Activated T-helper 1 cell treated with anti-CD3 and anti-CD28 coated beads, Interleukin-2, amount 50 U/mL, for 16 hours (primary cell): ENCODE measurements around the gene VAMP4.
A peak's percentile ranks its signal among the peaks of the same experiment; 100 is the strongest.
"Not testable (repeated sequence)": the region's sequence is repeated elsewhere in the genome, so short reads cannot be mapped to it uniquely, and the experiment has no call there.

ENCODE experiments used
- DNase-seq, 2 donors: peaks; one replicate each; pipeline ENCODE4 v3.0.0-alpha.2; 2020; ENCODE audit warnings: low read depth in 1 of 2, low spot score in 1 of 2

Gene VAMP4

DNA sequence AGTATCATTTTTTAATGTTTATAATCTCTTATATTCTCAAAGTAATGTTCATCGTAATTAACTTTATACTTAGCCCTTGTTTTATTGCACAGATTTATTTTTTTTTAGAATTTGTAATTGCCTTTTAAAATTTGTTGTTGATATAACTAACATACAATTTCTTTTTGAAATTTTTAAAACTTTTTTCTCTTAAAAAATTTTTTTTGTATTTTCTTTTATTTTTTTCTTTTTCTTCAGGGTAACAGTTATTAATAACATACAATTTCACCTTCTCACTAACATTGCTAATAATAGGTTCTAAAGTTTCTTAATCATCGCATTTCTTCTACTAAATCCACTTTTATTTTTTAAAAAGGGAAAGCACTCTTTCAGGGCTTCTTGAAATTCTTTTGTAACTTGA is 11.3 kb upstream of the VAMP4 start:
- DNase-seq = no peak

DNA sequence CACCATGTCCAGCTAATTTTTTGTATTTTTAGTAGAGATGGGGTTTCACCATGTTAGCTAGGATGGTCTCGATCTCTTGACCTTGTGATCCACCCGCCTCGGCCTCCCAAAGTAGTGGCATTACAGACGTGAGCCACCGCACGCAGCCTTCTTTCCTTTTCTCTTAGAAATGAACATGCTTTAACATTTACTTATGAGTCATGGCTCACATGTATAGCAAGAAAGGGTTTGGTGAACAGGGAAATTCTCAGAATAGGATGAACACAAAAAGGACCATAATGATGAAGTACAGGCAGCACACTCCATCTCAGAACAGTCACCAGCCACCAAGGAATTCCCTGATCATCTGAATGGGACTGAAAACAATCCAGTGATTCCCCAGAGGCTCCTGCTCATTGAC is 9.4 kb upstream of the VAMP4 start:
- no peak for DNase-seq

DNA sequence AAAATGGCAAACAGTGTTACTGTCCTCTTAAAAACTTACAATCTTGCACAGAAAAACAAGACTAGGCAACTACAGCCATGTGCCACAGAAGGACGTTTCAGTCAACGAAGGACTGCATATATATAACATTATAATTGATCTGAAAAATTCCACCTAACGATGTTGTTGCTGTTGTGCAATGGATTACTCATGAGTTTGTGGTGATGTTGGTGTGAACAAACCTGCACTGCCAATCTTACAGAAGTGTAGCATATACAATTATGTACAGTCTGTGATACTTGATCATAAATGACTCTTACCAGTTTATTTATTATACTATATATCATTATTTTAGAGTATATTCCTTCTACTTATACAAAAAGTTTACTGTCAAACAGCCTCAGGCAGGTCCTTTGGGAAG is 6.8 kb upstream of the VAMP4 start:
- DNase-seq = no peak

DNA sequence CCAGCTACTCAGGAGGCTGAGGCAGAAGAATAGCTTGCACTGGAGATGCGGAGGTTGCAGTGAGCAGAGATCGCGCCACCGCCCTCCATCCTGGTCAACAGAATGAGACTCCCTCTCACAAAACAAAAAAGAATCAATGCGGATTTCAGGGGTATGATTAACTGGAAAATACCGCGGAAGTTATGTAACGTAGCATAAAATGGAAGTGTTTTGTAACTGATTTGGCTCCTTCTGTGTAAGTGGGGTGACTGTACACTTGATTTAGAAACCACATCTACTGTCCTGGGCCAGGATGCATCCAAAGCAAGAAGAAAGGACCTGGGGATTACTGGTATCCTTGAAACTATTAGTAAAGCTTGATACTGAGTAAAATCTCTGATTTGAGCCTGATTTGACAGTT is 3.1 kb upstream of the VAMP4 start:
- no peak for DNase-seq

DNA sequence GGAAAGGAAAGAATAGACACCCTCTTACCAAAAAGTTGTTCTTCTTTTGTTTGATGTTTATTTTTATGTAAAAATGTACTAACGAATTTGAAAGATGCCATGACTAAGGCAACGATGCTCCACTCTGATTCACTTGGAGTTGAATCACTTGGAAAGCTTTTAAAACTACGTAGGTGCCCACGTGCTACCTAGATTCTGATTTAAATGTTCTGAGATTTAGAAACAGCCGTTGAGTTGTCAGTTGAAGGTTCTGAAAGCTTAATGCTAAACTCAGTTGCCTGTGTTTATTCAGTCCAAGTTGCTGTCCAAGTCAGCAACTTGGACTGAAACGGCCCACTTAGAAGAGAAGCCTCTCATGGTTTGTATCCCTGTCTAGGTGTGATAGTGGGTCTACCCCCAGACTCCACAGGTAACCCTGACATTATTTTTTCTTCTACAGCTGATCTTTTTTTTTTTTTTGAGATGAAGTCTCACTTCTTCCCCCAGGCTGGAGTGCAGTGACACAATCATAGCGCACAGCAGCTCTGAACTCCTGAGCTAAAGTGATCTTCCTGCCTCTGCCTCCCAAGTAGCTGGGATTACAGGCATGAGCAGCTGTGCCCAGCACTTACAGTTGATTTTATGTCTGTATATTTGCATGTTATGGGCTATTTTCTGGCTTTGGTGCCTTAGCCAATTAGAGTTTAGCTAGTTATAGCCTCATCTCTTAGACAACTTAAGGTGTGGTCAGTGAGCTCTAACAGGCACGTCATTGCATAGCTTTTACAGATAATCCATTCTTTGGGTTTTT is 1.4 kb upstream of the VAMP4 start:
- no peak for DNase-seq

DNA sequence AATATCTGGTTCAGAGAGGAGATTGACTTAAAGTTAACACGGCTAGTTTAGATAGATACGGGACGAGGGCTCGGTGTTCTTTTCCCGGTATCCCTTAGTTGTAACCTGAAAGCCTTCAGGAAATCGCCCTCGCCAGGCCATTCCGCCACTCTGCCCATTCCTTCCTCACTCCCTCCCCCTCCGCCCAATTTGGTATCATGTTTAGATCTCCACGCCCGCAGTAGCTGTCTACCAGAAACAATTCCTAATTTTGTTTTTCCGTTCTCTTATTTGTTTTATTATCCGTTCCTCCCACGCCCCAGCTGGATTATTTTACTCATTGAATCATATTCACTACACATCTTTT is 685 bp upstream of the VAMP4 start:
- peak in 1 of 2 donors; percentile 6 for DNase-seq

DNA sequence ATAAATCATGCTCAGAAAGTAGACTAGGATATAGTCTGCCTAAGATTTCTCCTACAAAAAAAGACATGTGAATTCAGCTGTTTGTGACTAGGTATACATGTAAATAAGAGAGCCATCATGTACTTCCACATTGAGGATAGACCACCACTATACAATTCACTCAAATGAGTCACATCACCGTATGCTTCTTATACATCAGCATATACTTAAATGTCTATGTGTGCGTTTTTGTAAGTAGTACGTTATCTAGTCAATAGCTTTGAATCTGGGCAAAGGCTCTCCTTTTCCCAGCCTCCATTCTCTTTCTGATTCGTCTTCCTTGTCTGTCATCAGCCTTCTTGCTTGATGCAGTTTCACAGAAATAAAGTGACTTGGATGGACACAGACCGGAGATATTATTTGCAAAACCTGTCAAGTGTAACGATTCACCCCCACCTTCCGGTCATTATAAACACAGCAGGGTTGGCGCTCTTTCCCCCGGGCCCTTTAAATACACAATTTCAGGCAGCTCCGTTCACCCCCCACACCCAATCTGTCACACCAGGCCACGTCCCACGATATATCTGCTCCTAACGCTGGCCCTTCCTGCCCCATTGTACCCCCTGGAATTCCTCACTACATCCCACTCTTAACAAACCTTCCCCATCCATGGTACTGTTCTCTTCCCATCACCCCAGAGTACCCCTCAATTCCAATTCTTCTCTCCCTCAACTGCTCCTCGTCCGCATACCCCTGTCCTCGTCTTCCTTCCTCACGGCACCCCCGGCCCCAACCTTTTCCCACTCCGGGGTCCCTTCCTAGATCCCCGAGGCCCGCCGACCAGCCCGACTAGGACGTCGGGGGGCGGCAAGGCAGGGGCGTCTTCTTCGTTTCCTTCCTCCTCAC is 636 bp downstream of the VAMP4 start:
- DNase-seq = peak in 1 of 2 donors; percentile 9

DNA sequence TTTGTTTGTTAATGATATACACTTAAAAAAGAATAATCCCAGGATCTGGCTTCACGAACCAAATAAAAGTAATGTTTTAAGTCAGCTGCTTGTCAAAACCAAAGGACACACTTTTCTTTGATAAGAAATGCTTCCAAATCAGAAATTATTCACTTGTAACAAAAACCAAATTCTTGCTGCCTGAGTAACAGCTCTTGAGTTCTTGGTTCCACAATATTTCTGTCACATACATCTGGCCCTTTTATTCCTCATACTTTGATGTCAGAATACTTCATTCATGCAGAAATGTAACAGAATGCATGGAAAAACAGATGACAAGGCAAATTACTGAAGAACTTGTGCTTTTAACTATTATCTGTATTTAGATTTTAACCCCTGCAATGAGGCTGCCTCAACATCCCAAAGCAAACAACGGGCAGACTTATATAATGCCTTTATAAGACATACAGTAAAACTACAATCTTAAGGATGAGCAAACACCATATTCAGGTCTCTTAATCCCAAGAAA is 1.5 kb downstream of the VAMP4 start:
- DNase-seq = no peak

DNA sequence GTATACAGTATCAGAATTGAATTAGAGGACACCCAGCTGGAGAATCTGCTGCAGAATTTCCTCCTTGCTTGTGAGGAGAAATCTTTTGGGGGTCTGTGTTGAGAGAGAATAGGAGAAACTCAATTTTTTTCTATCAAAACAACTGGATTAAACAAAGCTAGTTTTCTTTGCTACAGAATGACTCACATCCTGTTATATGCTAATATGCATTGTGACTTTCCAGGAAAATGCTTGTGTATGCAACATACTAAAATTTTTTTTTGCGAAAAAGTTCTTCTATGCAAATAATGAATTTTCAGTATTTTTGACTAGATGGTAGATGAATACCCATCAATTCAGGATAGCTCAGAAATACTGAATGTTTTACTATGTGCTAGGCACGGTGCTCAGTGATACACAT is 2.2 kb downstream of the VAMP4 start:
- DNase-seq = no peak

DNA sequence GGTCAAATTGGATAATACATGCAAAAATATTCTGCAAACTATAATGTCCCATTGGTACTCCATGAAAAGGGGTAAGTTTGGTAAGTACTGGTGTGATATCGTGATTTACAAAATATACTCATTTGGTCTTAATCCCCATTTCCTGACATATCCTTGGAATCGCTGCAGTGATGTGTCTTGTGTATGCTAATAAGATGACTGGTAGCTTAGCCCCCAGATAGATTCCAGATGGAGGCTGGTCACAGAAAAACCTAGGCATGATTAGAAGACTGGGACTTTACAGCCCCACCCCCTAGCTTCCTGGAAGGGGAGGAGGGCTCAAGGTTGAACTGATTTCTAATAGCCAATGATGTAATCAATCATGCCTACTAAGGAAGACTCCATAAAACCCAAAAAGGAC is 3.0 kb downstream of the VAMP4 start:
- DNase-seq = no peak

DNA sequence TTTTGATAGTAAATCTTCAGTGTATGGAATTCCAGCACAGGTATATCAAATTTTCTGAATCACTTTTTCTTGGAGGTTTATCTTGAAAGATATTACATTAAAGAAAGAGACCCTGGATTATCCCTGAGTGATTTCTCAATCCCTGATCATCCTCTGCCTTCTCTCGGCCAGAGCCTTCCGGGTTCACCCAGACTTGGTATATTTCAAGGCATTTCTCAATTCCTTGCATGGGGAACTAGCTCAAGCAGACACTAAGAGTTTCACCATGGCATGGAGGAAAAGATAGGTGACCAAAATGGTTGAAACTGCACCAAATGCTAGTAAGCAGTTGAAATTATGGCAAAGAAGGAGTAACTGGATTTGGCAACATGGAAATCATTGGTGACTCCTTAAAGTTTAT is 5.7 kb downstream of the VAMP4 start:
- DNase-seq = no peak

DNA sequence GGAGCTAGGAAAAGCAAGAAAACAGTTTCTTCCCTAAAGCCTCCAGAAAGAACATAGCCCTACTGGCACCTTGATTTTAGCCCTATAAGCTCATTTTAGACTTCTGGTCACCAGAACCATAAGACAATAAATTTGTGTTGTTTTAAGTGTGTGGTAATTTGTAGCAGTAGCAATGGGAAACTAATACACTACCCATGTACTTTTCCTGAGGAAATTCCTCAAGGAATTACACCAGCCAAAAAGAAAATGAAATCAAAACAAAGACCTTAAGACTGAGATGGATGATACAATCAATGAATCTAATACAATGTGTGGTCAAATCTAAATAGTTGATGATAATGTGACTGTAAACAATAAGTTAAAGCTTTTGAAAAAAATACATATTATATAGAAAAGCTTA is 11.8 kb downstream of the VAMP4 start:
- no peak for DNase-seq

DNA sequence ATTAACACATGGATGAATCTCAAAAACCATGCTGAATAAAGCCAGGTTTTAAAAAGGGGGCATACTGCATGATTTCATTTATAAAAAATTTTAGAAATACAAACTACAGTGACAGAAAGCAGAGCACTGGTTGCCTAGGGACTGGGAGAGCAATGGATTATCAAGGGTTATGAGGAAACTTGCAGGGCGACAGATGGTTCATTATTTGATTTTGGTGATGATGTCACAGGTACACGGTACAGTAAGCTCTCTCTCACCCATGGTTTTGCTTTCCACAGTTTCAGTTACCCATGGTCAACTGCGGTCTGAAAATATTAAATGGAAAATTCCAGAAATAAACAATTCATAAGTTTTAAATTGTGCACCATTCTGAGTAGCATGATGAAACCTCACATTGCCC is 14.1 kb downstream of the VAMP4 start:
- DNase-seq = no peak

DNA sequence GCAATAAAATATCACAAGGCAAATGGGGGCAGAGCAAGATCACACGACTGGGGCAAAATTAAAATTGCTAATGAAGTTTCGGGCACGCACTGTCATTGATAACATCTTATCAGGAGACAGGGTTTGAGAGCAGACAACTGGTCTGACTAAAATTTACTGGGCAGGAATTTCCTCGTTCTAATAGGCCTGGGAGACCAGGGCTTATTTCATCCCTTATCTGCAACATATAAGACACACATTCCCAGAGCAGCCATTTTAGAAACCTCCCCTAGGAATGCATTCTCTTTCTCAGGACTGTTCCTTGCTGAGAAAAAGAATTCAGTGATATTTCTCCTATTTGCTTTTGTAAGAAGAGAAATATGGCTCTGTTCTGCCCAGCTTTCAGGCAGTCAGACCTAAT is 18.7 kb downstream of the VAMP4 start:
- not testable (repeated sequence) for DNase-seq

DNA sequence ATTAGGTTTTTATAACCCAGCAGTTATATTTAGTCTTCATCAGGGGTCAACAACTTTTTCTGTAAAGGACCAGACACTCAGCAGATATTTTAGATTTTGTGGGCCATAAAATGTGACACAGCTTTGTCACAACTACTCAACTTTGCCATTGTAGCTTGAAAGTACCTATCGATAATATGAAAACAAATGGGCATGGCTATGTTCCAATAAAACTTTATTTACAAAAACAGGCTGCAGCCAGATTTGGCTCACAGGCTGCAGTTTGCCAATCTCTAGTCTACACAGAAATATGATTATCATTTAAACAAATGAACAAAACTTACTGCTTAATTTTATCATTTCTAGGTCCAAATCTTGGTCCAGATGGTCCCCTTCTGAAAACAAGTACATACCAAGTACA is 23.0 kb downstream of the VAMP4 start:
- DNase-seq = no peak

DNA sequence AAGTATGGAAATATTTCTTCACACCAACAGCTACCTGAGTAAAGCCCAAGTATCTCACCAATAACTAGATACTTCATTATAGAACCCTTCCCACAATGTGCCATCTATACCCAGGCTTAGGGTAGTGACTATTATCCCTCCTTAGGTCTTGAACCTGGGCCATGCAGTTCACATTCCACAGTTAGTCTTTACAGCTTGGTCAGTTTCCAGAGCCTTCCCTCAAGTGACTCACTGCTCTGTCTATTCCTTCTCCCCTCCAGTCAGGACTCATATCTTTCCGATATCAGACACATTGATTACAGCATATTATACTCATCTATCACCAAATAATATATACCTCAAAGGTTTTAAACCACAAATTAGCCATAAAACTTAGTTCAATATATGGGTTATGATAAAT is 23.6 kb downstream of the VAMP4 start:
- DNase-seq = no peak

DNA sequence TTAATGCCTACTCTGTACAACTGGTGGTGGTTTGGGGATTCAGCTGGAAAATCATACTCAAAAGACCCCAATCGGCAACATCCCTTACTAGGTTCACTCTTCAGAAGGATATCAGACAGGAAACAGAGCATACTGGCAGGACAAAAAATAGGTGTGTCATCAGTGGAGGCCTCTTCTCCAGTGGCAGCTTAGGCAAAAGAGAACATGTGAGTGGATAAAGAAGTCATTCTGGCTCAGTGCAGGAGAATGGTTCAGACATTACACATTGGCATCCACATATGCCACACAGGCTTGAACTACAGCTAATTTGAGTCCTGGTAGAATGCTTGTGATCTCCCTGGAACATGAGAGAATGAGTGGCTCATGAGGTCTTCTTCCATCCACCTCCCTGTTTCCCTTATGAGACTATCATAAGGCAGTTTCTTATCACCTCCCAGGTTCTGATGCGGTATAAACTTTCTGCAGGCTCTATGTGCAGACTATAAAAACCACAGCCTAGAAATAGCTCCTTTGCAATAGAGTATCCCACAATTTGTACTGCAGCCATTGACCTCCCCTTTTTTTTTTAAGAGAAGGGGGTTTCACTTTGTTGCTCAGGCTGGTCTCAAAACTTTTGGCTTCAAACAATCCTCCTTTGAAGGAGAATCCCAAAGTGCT is 24.7 kb downstream of the VAMP4 start:
- DNase-seq = no peak

DNA sequence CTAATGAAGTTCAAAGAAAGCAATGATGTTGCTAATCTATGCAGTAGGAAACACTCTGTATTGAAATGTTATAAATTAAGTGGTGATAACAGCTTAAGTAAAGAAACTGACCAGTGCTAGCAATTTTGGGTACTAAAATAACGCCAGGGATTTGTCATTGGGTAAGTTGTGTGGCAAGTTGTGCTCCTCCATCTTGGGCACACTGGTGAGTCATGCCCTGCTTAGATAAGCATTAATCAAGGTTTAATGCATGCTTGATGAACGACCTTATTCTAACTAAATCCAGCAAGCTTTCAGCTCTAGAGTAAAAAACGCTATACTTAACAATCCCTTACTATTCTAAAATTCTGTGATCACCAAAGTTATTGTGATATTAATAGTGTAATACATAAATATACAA is 25.2 kb downstream of the VAMP4 start:
- DNase-seq = no peak

DNA sequence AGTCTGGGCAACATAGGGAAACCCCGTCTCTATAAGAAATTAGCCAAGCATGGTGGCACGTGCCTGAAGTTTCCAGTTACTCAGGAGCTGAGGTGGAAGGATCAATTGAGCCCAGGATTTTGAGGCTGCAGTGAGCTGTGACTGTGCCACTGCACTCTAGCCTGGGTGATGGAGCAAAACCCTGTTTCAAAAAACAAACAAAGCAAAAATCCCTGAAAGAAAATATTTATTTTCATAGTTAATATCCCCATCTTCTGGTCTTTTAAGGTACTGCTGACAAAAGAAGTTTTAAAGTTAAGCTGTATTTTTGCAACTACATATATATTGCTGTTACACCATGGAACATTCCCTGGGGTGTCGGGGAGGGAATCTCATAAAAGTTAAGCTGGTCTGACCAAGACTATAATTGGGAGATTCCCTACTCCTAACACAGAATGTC is 26.0 kb downstream of the VAMP4 start:
- no peak for DNase-seq

DNA sequence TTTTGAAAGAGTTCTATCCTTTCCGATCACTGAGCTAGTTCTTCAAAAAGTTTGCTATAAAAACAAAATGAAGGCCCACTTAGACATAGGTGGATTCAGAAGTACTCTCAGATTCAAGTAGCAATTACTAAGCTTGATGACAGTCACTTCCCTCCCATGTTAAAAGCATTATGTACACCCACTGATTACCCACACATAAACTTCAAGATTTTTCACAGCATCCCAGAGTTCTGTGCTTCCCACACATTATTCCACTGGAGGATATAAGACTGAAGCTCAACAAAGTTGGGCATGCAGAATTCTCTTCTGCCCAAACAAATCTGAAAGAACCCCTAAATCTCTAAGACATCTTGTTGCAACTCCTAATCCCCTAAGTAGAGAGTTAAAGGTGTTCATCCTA is 29.5 kb downstream of the VAMP4 start:
- DNase-seq = no peak

DNA sequence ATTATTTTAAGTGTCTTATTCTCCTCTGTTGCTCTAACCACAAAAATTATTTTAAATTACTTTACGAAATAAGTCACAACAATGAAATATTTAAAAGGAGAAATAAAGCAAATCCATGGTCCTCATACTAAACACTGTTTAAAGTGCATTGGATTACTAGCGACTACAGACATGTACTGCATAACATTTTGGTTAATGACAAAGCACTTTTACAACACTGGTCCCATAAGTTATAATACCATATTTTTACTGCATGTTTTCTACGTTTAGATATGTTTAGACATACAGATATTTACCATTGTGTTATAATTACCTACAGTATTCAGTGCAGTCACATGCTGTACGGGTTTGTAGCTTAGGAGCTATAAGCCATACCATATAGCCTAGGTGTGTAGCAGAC is 30.2 kb downstream of the VAMP4 start:
- no peak for DNase-seq

DNA sequence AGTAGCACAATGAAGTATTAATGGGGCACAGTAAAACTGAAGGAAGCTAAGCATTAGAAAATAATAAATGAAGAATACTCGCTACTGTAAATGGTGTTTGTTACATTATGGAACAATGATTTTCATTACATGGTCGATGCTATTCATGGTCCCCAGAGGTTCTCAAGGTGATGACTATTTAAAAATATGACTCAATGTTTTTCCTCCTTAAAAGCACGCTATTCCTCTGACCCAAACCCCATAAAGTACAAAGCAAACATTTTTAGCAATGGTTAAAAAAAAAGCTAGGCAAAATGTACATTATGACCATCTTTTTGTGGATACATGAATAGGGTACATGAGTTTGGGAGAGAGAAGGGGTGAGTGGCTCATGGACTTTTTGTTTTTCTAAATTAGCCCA is 34.3 kb downstream of the VAMP4 start:
- no peak for DNase-seq
